ENCODE results near the gene CBLC.

The CBLC gene

GRCh38 chr19:44767295-44768180 is 10.2 kb upstream of the CBLC start:
- ChIA-PET CTCF (interaction anchor here (0.5 to 11.4 kb wide), 8 partner anchors 9 to 114 kb away, joined by 3 to 453 read pairs (median 3); no protein-coding TSS in a partner anchor), POLR2A (interaction anchor here (0.6 kb wide), 1 partner anchor 138 kb away, joined by 3 read pairs; no protein-coding TSS in a partner anchor)
- H3K4me3 ChIP-seq (ENCODE audit: low read depth, low read length) = no peak overlapping the region
- no peaks in the 10 kb centered on the region; the same call in 1 of the 2 replicates for H3K9me3 ChIP-seq (ENCODE audit: control insufficient read depth, insufficient read depth, low read depth, low read length)
- no peaks in the 10 kb centered on the region; a peak in 1 of 3 replicates for H3K36me3 ChIP-seq (ENCODE audit: control insufficient read depth in 2 of 2, insufficient read depth in 1 of 2, low read length in 2 of 2)
- no peaks in the 10 kb centered on the region for H3K4me1 ChIP-seq (ENCODE audit: control insufficient read depth, insufficient read depth, low read length)
- H3K27ac ChIP-seq (ENCODE audit: extremely low read depth, low read depth, low read length) = no peak overlapping the region
- TF ChIP-seq ZNF138 (tag by site-specific recombination; IDR thresholded peaks at IDR 0.05; ENCODE audit: borderline replicate concordance) (no peak), ZNF280D (tag by site-specific recombination; IDR thresholded peaks at IDR 0.05) (peak; percentile 88), ZBTB49 (tag by site-specific recombination; IDR thresholded peaks at IDR 0.05; ENCODE audit: low read depth) (no peak), INSM2 (tag by site-specific recombination; IDR thresholded peaks at IDR 0.05) (no peak), HOXA7 (CRISPR knock-in tag; IDR thresholded peaks at IDR 0.05; ENCODE audit: borderline replicate concordance) (no peak), KLF10 (tag by site-specific recombination; IDR thresholded peaks at IDR 0.05) (no peak), KLF8 (tag by site-specific recombination; IDR thresholded peaks at IDR 0.05) (peak; percentile 26; the same call in 1 of the 2 replicates), ZNF580 (tag by site-specific recombination; IDR thresholded peaks at IDR 0.05) (peak; percentile 80)

GRCh38 chr19:44770550-44771257 is 7.0 kb upstream of the CBLC start:
- H3K36me3 ChIP-seq (ENCODE audit: control insufficient read depth in 2 of 2, insufficient read depth in 1 of 2, low read length in 2 of 2) = no peaks in the 10 kb centered on the region
- ChIA-PET CTCF (interaction anchor here (0.6 to 11.4 kb wide), 55 partner anchors 9 to 292 kb away, joined by 3 to 453 read pairs (median 4); partner anchors contain the start of genes NECTIN2 and ZNF180), POLR2A (interaction anchor here (0.5 to 3.2 kb wide), 13 partner anchors 16 to 200 kb away, joined by 3 to 34 read pairs (median 4); partner anchors contain the start of genes CLPTM1 and NECTIN2)
- 0 out of 2 replicates have a peak, but pooled peaks cover 4% of the 10 kb centered on the region for H3K4me1 ChIP-seq (ENCODE audit: control insufficient read depth, insufficient read depth, low read length)
- H3K27ac ChIP-seq (ENCODE audit: extremely low read depth, low read depth, low read length) = no peak overlapping the region
- no peak overlapping the region for H3K4me3 ChIP-seq (ENCODE audit: low read depth, low read length)
- H3K9me3 ChIP-seq (ENCODE audit: control insufficient read depth, insufficient read depth, low read depth, low read length) = no peaks in the 10 kb centered on the region; the same call in 1 of the 2 replicates
- TF ChIP-seq ZFHX2 (tag by site-specific recombination; conservative IDR thresholded peaks at IDR 0.05) (peak; percentile 21; the same call in 1 of the 2 replicates), ZNF792 (tag by site-specific recombination; IDR thresholded peaks at IDR 0.05) (no peak), ZNF747 (tag by site-specific recombination; IDR thresholded peaks at IDR 0.05) (no peak), ZNF501 (tag by site-specific recombination; IDR thresholded peaks at IDR 0.05) (no peak), ZBTB17 (tag by site-specific recombination; IDR thresholded peaks at IDR 0.05) (no peak), ZNF624 (tag by site-specific recombination; IDR thresholded peaks at IDR 0.05) (no peak), ZNF146 (tag by site-specific recombination; IDR thresholded peaks at IDR 0.05) (no peak), ZNF785 (tag by site-specific recombination; IDR thresholded peaks at IDR 0.05) (no peak), KLF8 (tag by site-specific recombination; IDR thresholded peaks at IDR 0.05) (peak; percentile 46; the same call in 1 of the 2 replicates), ZNF76 (tag by site-specific recombination; IDR thresholded peaks at IDR 0.05; ENCODE audit: borderline replicate concordance, low read depth) (no peak), ZNF621 (tag by site-specific recombination; IDR thresholded peaks at IDR 0.05) (no peak), ZNF140 (tag by site-specific recombination; IDR thresholded peaks at IDR 0.05) (no peak), GLIS1 (tag by site-specific recombination; IDR thresholded peaks at IDR 0.05) (no peak), SP7 (tag by site-specific recombination; IDR thresholded peaks at IDR 0.05) (peak; percentile 46; the same call in 1 of the 2 replicates), ZNF398 (tag by site-specific recombination; IDR thresholded peaks at IDR 0.05) (no peak), ZNF585B (tag by site-specific recombination; IDR thresholded peaks at IDR 0.05) (no peak)
